IMR-90 (cell line): ENCODE data around the gene PACS1. TPM values are rescaled to one million over a fixed set of nuclear protein-coding genes. Genes with fewer than 3 reads are reported as not detected.

Experiments used
- ATAC-seq: fragments of 200-7000 bp; cut with Tn5 transposase; 2 replicates; pipeline ENCODE4 v1.9.1; 2020; ENCODE audit warnings: low read depth, mild to moderate bottlenecking, moderate library complexity
- BruUV-seq: library from RNA; stranded (reverse); fragments of 400-500 nt; replicated peaks from 2 replicates; lab custom pipeline; 2021; lab: Mats Ljungman, UMichigan
- CTCF ChIA-PET: fragments of 300-600 bp; formaldehyde crosslinking; extraction: SDS; loops from one replicate; lab custom pipeline; 2021; ENCODE audit warnings: antibody characterized with exemption; lab: Yijun Ruan, JAX
- POLR2A ChIA-PET: fragments of 300-600 bp; sonication (Branson Sonifier 250); formaldehyde crosslinking; loops from one replicate; lab custom pipeline; 2022; ENCODE audit warnings: antibody characterized with exemption; ENCODE audit not compliant: unreplicated experiment; lab: Charles Lee
- DNase-seq: peaks from one replicate; pipeline ENCODE4 v3.0.0; 2013
- H2AFZ ChIP-seq: replicated peaks from 2 replicates; pipeline ENCODE3; 2013; ENCODE audit warnings: low read length, mild to moderate bottlenecking; ENCODE audit not compliant: poor library complexity
- H2AK5ac ChIP-seq: 2 replicates; pipeline ENCODE4 v1.6.1; 2013; ENCODE audit warnings: low read depth, low read length, inconsistent platforms
- H2AK9ac ChIP-seq: replicated peaks from 2 replicates; pipeline ENCODE3; 2013; ENCODE audit warnings: mild to moderate bottlenecking, low read depth, low read length, moderate library complexity; ENCODE audit not compliant: poor library complexity
- H2BK120ac ChIP-seq: 2 replicates; pipeline ENCODE4 v1.6.1; 2013; ENCODE audit warnings: low read depth, low read length, inconsistent platforms
- H2BK15ac ChIP-seq: 3 replicates; pipeline ENCODE4 v1.6.1; 2013; ENCODE audit warnings: low read depth, low read length, inconsistent platforms
- H2BK20ac ChIP-seq: 2 replicates; pipeline ENCODE4 v1.6.1; 2013; ENCODE audit warnings: low read depth, mild to moderate bottlenecking, inconsistent platforms, low read length, moderate library complexity
- H2BK5ac ChIP-seq: 2 replicates; pipeline ENCODE4 v1.6.1; 2013; ENCODE audit warnings: mild to moderate bottlenecking, low read depth, low read length, inconsistent platforms; ENCODE audit not compliant: poor library complexity, severe bottlenecking
- H3K14ac ChIP-seq: replicated peaks from 2 replicates; pipeline ENCODE4 v1.6.1; 2013; ENCODE audit warnings: low read depth, low read length, inconsistent platforms
- H3K18ac ChIP-seq: 2 replicates; pipeline ENCODE4 v1.6.1; 2013; ENCODE audit warnings: low read depth, low read length, control low read depth
- H3K23ac ChIP-seq: 2 replicates; pipeline ENCODE4 v1.6.1; 2013; ENCODE audit warnings: low read depth, low read length, inconsistent platforms
- H3K27ac ChIP-seq: 2 replicates; pipeline ENCODE4 v1.5.1; 2013; ENCODE audit warnings: mild to moderate bottlenecking, control low read depth, low read length; ENCODE audit not compliant: insufficient read depth
- H3K27me3 ChIP-seq: 2 replicates; pipeline ENCODE4 v1.6.1; 2013; ENCODE audit warnings: low read length; ENCODE audit not compliant: control insufficient read depth, insufficient read depth
- H3K36me3 ChIP-seq: 2 replicates; pipeline ENCODE4 v1.6.1; 2013; ENCODE audit warnings: low read length, mixed read lengths; ENCODE audit not compliant: control insufficient read depth, insufficient read depth
- H3K4ac ChIP-seq: 2 replicates; pipeline ENCODE4 v1.6.1; 2013; ENCODE audit warnings: low read depth, low read length, inconsistent platforms
- H3K4me1 ChIP-seq: 2 replicates; pipeline ENCODE4 v1.6.1; 2013; ENCODE audit warnings: low read length, mixed read lengths; ENCODE audit not compliant: control insufficient read depth, insufficient read depth
- H3K4me2 ChIP-seq: 2 replicates; pipeline ENCODE4 v1.6.1; 2013; ENCODE audit warnings: low read depth, mild to moderate bottlenecking, control low read depth, low read length, moderate library complexity
- H3K4me3 ChIP-seq: 2 replicates; pipeline ENCODE4 v1.5.1; 2013; ENCODE audit warnings: low read depth, mild to moderate bottlenecking, control low read depth, low read length, moderate library complexity; ENCODE audit not compliant: insufficient read depth
- H3K56ac ChIP-seq: 2 replicates; pipeline ENCODE4 v1.6.1; 2013; ENCODE audit warnings: low read length, inconsistent platforms; ENCODE audit not compliant: insufficient read depth; ENCODE audit errors: extremely low read depth
- H3K79me1 ChIP-seq, 2 experiments: 2 replicates each; pipeline ENCODE4 v1.6.1; 2013; ENCODE audit warnings: low read length in 2 of 2, inconsistent platforms in 1 of 2, low read depth in 1 of 2
- H3K9ac ChIP-seq: 2 replicates; pipeline ENCODE4 v1.6.1; 2013; ENCODE audit warnings: low read depth, low read length, control low read depth
- H3K9me1 ChIP-seq: 2 replicates; pipeline ENCODE4 v1.6.1; 2013; ENCODE audit warnings: low read length, inconsistent platforms; ENCODE audit not compliant: insufficient read depth
- H3K9me3 ChIP-seq: 2 replicates; pipeline ENCODE4 v1.6.1; 2013; ENCODE audit warnings: low read length; ENCODE audit not compliant: control insufficient read depth, insufficient read depth
- H4K20me1 ChIP-seq: 2 replicates; pipeline ENCODE4 v1.6.1; 2013; ENCODE audit warnings: low read length, inconsistent platforms; ENCODE audit not compliant: insufficient read depth
- H4K5ac ChIP-seq: 2 replicates; pipeline ENCODE4 v1.6.1; 2013; ENCODE audit warnings: mild to moderate bottlenecking, low read depth, low read length, control low read depth
- H4K8ac ChIP-seq, 2 experiments: 2 replicates each; pipeline ENCODE4 v1.6.1; 2013; ENCODE audit warnings: low read depth in 2 of 2, low read length in 2 of 2, control low read depth in 1 of 2, inconsistent platforms in 1 of 2
- H4K91ac ChIP-seq: 2 replicates; pipeline ENCODE4 v1.6.1; 2013; ENCODE audit warnings: low read depth, low read length, inconsistent platforms; ENCODE audit not compliant: insufficient read depth
- CEBPB ChIP-seq: IDR thresholded peaks from 2 replicates; pipeline ENCODE4 v1.6.1; 2012; ENCODE audit warnings: low read depth, low read length, improper control_type of control experiment
- RCOR1 ChIP-seq: IDR thresholded peaks from 2 replicates; pipeline ENCODE4 v1.6.1; 2012; ENCODE audit warnings: mild to moderate bottlenecking, low read length, improper control_type of control experiment; ENCODE audit not compliant: insufficient replicate concordance
- WGBS, 2 experiments: methylation state at CpG; one replicate each; pipeline versions ENCODE4 v1.1.5 to v1.1.7; 2013; ENCODE audit warnings: missing lambda C conversion rate in 2 of 2; ENCODE audit not compliant: insufficient read length in 1 of 2; ENCODE audit errors: extremely low coverage in 2 of 2; 5-methylcytosine and 5-hydroxymethylcytosine counted together
- dilution Hi-C: fragments of 300-500 bp; cut with HindIII; formaldehyde crosslinking; loops from one replicate; pipeline ENCODE4 v1.14.3; 2018; ENCODE audit warnings: low sequenced_read_pairs; ENCODE audit not compliant: unreplicated experiment
- in situ Hi-C: fragments of 300-500 bp; cut with MboI; formaldehyde crosslinking; loops from 3 replicates; pipeline ENCODE4 v1.14.3; 2019; ENCODE audit warnings: low sequenced_read_pairs, inconsistent platforms, mixed read lengths
- intact Hi-C: fragments of 100-400 bp; cut with micrococcal nuclease; formaldehyde crosslinking; loops from 2 replicates; pipeline ENCODE4 v1.10.0; 2022
- polyA plus RNA-seq, 3 experiments: library from polyadenylated mRNA; depleted of rRNA; stranded (reverse); fragments of >200 nt; gene quantifications; 2 replicates each; pipeline ENCODE4 v1.2.3, GENCODE V29; 2012; ENCODE audit warnings: low replicate concordance in 1 of 3
- total RNA-seq: library from RNA; depleted of rRNA; stranded (reverse); fragments of >200 nt; gene quantifications from 2 replicates; pipeline ENCODE4 v1.2.3, GENCODE V29; 2012

PACS1 gene
- total and polyA plus RNA-seq, 2 of the 4 experiments (the other 2 are of a cell fraction): 7.3 to 32.0 TPM

DNA sequence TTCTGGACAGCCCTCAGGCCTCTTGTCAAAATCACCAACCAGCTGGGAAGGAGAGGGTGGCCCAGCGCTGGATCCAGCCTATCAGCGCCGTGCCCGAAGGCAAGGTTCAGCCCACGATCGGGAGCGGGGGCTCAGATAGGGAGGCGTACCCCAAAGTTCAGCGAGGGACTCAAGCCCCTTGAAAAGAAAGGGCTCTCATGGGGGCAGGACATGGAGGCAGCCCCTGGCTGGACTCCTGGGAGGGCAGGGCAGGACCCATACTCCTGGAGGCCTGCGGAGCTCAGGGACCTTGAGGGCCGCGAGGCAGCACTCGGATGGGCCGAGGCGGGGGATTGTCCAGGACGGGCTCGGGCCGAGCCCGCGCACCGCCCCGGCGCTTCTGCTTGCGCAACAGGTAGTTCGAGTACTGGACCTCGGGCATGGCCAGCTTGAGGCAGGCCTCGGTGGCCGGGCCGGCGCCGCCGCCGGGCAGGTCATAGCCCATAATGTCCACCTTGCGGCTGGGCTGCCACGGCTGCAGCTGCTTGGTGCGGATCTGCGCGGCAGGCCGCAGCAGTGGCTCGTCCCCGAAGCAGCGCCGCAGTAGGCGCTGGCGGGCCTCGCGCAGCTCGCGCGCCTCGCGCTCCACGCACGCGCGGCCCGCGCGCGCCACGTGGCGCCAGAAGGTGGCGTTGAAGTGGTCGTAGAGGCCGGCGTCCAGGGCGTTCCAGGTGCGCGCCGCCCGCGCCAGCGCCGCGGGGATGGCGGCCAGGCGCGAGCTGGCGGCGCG is 27.7 kb upstream of the PACS1 start:
- H2AK5ac ChIP-seq: no peak overlapping the region
- DNase-seq: no peak
- no peak overlapping the region for H3K56ac ChIP-seq
- TF ChIP-seq RCOR1 (no peak), CEBPB (0 out of 2 replicates have a peak, but pooled peaks have one; percentile 13)
- H4K8ac ChIP-seq: no peak overlapping the region
- POLR2A ChIA-PET: no interaction called here
- 0 out of 2 replicates have a peak, but pooled peaks cover 3% of the 10 kb centered on the region for H4K20me1 ChIP-seq
- H3K79me1 ChIP-seq: no peaks in the 10 kb centered on the region
- H3K36me3 ChIP-seq: no peaks in the 10 kb centered on the region
- no peak overlapping the region for H2AFZ ChIP-seq
- H2BK20ac ChIP-seq: no peak overlapping the region
- CTCF ChIA-PET: no interaction called here
- H4K91ac ChIP-seq: no peak overlapping the region
- no peak overlapping the region for H3K27ac ChIP-seq
- H2BK5ac ChIP-seq: no peak overlapping the region
- intact Hi-C loops (no loop called here), in situ Hi-C loops (no loop called here), dilution Hi-C loops (no loop called here)
- H3K4ac ChIP-seq: no peak overlapping the region
- H3K4me3 ChIP-seq: no peak overlapping the region
- no peak overlapping the region for H4K5ac ChIP-seq
- WGBS, 2 experiments: 94% methylated on average over 74 of the region's 81 CpGs; no CpG with 5 or more reads in 1 of the 2 experiments
- peaks cover 27% of the 10 kb centered on the region for H3K27me3 ChIP-seq
- no TSS peak for BruUV-seq
- no peak overlapping the region for H2AK9ac ChIP-seq
- H3K18ac ChIP-seq: no peak overlapping the region
- H2BK120ac ChIP-seq: no peak overlapping the region
- no peaks in the 10 kb centered on the region for H3K9me1 ChIP-seq
- no peak overlapping the region for H2BK15ac ChIP-seq
- no peaks in the 10 kb centered on the region; the same call in 1 of the 2 replicates for H3K9me3 ChIP-seq
- H3K9ac ChIP-seq: no peak overlapping the region
- no peak overlapping the region for H3K23ac ChIP-seq
- no peak for ATAC-seq
- H3K4me2 ChIP-seq: no peak overlapping the region
- no peaks in the 10 kb centered on the region; the same call in 1 of the 2 replicates for H3K4me1 ChIP-seq
- H3K14ac ChIP-seq: no peak overlapping the region
